K562 (cell line): Measurements from ENCODE around the gene ASAH2. TPM values are rescaled to one million over a fixed set of nuclear protein-coding genes. Genes with fewer than 3 reads are reported as not detected.

Experiments used
- ATAC-seq: fragments of 200-7000 bp; cut with Tn5 transposase; 3 replicates; pipeline ENCODE4 v1.9.1; 2020; ENCODE audit warnings: moderate library complexity
- BruUV-seq: library from RNA; stranded (reverse); fragments of 400-500 nt; replicated peaks from 2 replicates; lab custom pipeline; 2021; lab: Mats Ljungman, UMichigan
- CTCF ChIA-PET: fragments of 300-600 bp; formaldehyde crosslinking; extraction: SDS; loops from one replicate; lab custom pipeline; 2021; ENCODE audit warnings: low intra/inter-chr PET ratio; lab: Yijun Ruan, JAX
- POLR2A ChIA-PET: fragments of 300-600, 350-650 bp; sonication (Branson Sonifier 250); formaldehyde crosslinking; extraction: SDS; loops from one replicate; lab custom pipeline; 2021; ENCODE audit warnings: antibody characterized with exemption, inconsistent platforms; lab: Yijun Ruan, JAX
- DNase-seq, 4 experiments: peaks; one replicate each; pipeline versions ENCODE4 v3.0.0 to v3.0.0-alpha.2; 2011 to 2018; ENCODE audit warnings: low spot score in 3 of 4, mixed read lengths in 3 of 4; ENCODE audit errors: extremely low read depth in 1 of 4
- FAIRE-seq: peaks from 2 replicates; lab custom pipeline; 2011; peaks lifted over from hg19 to GRCh38; lab: Jason Lieb, UNC
- H2AFZ ChIP-seq: 2 replicates; pipeline ENCODE4 v1.6.0; 2011; ENCODE audit warnings: low read depth, low read length, control low read depth, inconsistent platforms
- H3K27ac ChIP-seq: fragments of 200-600 bp; 3 replicates; pipeline ENCODE4 v1.8.0; 2011; ENCODE audit warnings: low read depth, mild to moderate bottlenecking, control low read depth, inconsistent platforms, low read length, moderate library complexity, mixed read lengths; ENCODE audit errors: extremely low read depth
- H3K27me3 ChIP-seq, 2 experiments: fragments of 300-600 bp in 1 of 2; 2 replicates in 1 of 2; 3 replicates in 1 of 2; pipeline versions ENCODE4 v1.6.0 to v1.8.0; 2011; ENCODE audit warnings: inconsistent platforms in 2 of 2, low read length in 2 of 2, mild to moderate bottlenecking in 1 of 2, mixed read lengths in 1 of 2, moderate library complexity in 1 of 2; ENCODE audit not compliant: control insufficient read depth in 2 of 2, insufficient read depth in 2 of 2
- H3K36me3 ChIP-seq: fragments of 300-600 bp; 3 replicates; pipeline ENCODE4 v1.8.0; 2011; ENCODE audit warnings: mild to moderate bottlenecking, low read length, inconsistent platforms; ENCODE audit not compliant: control insufficient read depth, insufficient read depth
- H3K4me1 ChIP-seq, 2 experiments: fragments of 200-600 bp in 1 of 2; replicated peaks in 1 of 2; 2 replicates in 1 of 2; 3 replicates in 1 of 2; pipeline versions ENCODE4 v1.5.1 to v1.8.0; 2011; ENCODE audit warnings: inconsistent platforms in 2 of 2, low read length in 2 of 2, mild to moderate bottlenecking in 1 of 2, mixed read lengths in 1 of 2, moderate library complexity in 1 of 2; ENCODE audit not compliant: control insufficient read depth in 2 of 2, insufficient read depth in 2 of 2
- H3K4me2 ChIP-seq: 2 replicates; pipeline ENCODE4 v1.6.1; 2011; ENCODE audit warnings: low read length, control low read depth, inconsistent platforms, mixed read lengths; ENCODE audit not compliant: insufficient read depth
- H3K4me3 ChIP-seq: fragments of 200-600 bp; sonication (generic), shearing (Covaris generic); 2 replicates; pipeline ENCODE4 v1.5.1; 2016; ENCODE audit warnings: control low read depth, inconsistent platforms
- H3K79me2 ChIP-seq: fragments of 200-600 bp; 3 replicates; pipeline ENCODE4 v1.8.0; 2011; ENCODE audit warnings: low read length, inconsistent platforms; ENCODE audit not compliant: control insufficient read depth, insufficient read depth
- H3K9ac ChIP-seq, 2 experiments: 2 replicates each; pipeline versions ENCODE4 v1.6.0 to v1.6.1; 2011; ENCODE audit warnings: low read depth in 2 of 2, low read length in 2 of 2, control low read depth in 1 of 2, inconsistent platforms in 1 of 2, mild to moderate bottlenecking in 1 of 2, mixed read lengths in 1 of 2; ENCODE audit not compliant: insufficient read depth in 1 of 2
- H3K9me1 ChIP-seq: one replicate; pipeline ENCODE4 v1.6.0; 2011; ENCODE audit warnings: inconsistent platforms, mild to moderate bottlenecking, low read length, moderate library complexity; ENCODE audit not compliant: control insufficient read depth, insufficient read depth
- H3K9me3 ChIP-seq: replicated peaks from 2 replicates; pipeline ENCODE4 v1.5.1; 2011; ENCODE audit warnings: low read depth, low read length, inconsistent platforms; ENCODE audit not compliant: control insufficient read depth, insufficient read depth
- H4K20me1 ChIP-seq: replicated peaks from 2 replicates; pipeline ENCODE4 v1.6.1; 2011; ENCODE audit warnings: low read length, inconsistent platforms, mixed read lengths; ENCODE audit not compliant: control insufficient read depth, insufficient read depth
- DPF2 ChIP-seq: fragments of 450-650 bp; IDR thresholded peaks from 2 replicates; pipeline ENCODE4 v1.6.1; 2016
- PTRF ChIP-seq: fragments of 450-650 bp; IDR thresholded peaks from 2 replicates; pipeline ENCODE4 v1.6.1; 2016; ENCODE audit warnings: mild to moderate bottlenecking, missing genetic modification characterization, missing compliant biosample characterization
- RAD21 ChIP-seq, 2 experiments: fragments of 250-450 bp in 1 of 2; fragments of 450-650 bp in 1 of 2; sonication (Bioruptor Pico) in 1 of 2; formaldehyde crosslinking in 1 of 2; IDR thresholded peaks in 1 of 2; conservative IDR thresholded peaks in 1 of 2; 2 replicates each; pipeline versions ENCODE4 v1.4.0 to v1.8.0; 2020 to 2022; ENCODE audit warnings: mild to moderate bottlenecking in 2 of 2, moderate library complexity in 1 of 2
- RAD51 ChIP-seq: fragments of 450-650 bp; IDR thresholded peaks from 2 replicates; pipeline ENCODE4 v1.7.1; 2016; ENCODE audit warnings: low read depth, mild to moderate bottlenecking, borderline replicate concordance
- RNF2 ChIP-seq: sonication (generic); IDR thresholded peaks from 2 replicates; pipeline ENCODE4 v1.6.1; 2016
- TFE3 ChIP-seq: fragments of 450-650 bp; formaldehyde crosslinking; IDR thresholded peaks from 2 replicates; pipeline ENCODE4 v1.4.0; 2020; ENCODE audit warnings: mild to moderate bottlenecking, mixed read lengths
- WHSC1 ChIP-seq: IDR thresholded peaks from one replicate; pipeline ENCODE4 v1.6.1; 2012; ENCODE audit warnings: low read length, control low read depth, inconsistent platforms
- WGBS: fragments of 100-300 bp; shearing (Covaris generic); methylation state at CpG from one replicate; pipeline ENCODE4 v1.1.6; 2016; ENCODE audit warnings: low coverage, mixed read lengths; ENCODE audit not compliant: insufficient coverage; ENCODE audit errors: missing lambda C conversion rate; 5-methylcytosine and 5-hydroxymethylcytosine counted together
- in situ Hi-C: fragments of 300-500 bp; cut with MboI; formaldehyde crosslinking; loops from 4 replicates; pipeline ENCODE4 v1.15.0; 2018; ENCODE audit warnings: inconsistent platforms, mixed read lengths
- intact Hi-C: fragments of 100-400 bp; cut with micrococcal nuclease; formaldehyde crosslinking; loops from 2 replicates; pipeline ENCODE4 v1.14.2; 2022
- polyA plus RNA-seq, 8 experiments: library from polyadenylated mRNA; depleted of rRNA in 4 of 8; stranded (reverse) in 5 of 8; unstranded in 3 of 8; fragments of >200 nt; fragmentation: Nextera tagmentation in 2 of 8; fragmentation: Illumina TruSeq in 1 of 8; extraction: Ambion mirVana in 2 of 8; extraction: Trizol in 1 of 8; gene quantifications; 2 replicates each; pipeline versions ENCODE4 v1.2.1 to v1.2.3, GENCODE V29; 2011 to 2014; ENCODE audit warnings: inconsistent platforms in 1 of 8, missing spikeins in 1 of 8
- total RNA-seq, 7 experiments: library from RNA; depleted of rRNA in 6 of 7; stranded (reverse); fragments of >200 nt in 6 of 7; fragmentation: Illumina TruSeq in 2 of 7; extraction: Trizol in 2 of 7; gene quantifications; 2 replicates each; pipeline versions ENCODE4 v1.2.1 to v1.2.3, GENCODE V29; 2011 to 2021; ENCODE audit warnings: low replicate concordance in 1 of 7
- TF ChIP-seq, protein P1 (sequence below): fragments of 250-450 bp; sonication (Bioruptor Pico); IDR thresholded peaks from 2 replicates; pipeline ENCODE4 v1.5.0; 2021; ENCODE audit warnings: mild to moderate bottlenecking, moderate library complexity
- TF ChIP-seq, protein P2 (sequence below): fragments of 450-650 bp; IDR thresholded peaks from 2 replicates; pipeline ENCODE4 v1.6.1; 2016; ENCODE audit warnings: antibody characterized with exemption
- TF ChIP-seq, protein P3 (sequence below): IDR thresholded peaks from 3 replicates; pipeline ENCODE4 v1.6.1; 2011; ENCODE audit warnings: borderline replicate concordance, mild to moderate bottlenecking; ENCODE audit not compliant: insufficient read length, insufficient read depth
- TF ChIP-seq, protein P4 (sequence below): sonication (generic); IDR thresholded peaks from 2 replicates; pipeline ENCODE4 v1.6.1; 2016

The ASAH2 gene
- total and polyA plus RNA-seq, 9 of the 15 experiments (the other 6 are each of a cell fraction or from before 2014, with no cell fraction given): 2.5 to 12.0 (median 8.5) TPM

GRCh38 chr10:50286517-50286916 lies 35.2 kb upstream of the ASAH2 start (continued):
- TF ChIP-seq, protein P1, sequence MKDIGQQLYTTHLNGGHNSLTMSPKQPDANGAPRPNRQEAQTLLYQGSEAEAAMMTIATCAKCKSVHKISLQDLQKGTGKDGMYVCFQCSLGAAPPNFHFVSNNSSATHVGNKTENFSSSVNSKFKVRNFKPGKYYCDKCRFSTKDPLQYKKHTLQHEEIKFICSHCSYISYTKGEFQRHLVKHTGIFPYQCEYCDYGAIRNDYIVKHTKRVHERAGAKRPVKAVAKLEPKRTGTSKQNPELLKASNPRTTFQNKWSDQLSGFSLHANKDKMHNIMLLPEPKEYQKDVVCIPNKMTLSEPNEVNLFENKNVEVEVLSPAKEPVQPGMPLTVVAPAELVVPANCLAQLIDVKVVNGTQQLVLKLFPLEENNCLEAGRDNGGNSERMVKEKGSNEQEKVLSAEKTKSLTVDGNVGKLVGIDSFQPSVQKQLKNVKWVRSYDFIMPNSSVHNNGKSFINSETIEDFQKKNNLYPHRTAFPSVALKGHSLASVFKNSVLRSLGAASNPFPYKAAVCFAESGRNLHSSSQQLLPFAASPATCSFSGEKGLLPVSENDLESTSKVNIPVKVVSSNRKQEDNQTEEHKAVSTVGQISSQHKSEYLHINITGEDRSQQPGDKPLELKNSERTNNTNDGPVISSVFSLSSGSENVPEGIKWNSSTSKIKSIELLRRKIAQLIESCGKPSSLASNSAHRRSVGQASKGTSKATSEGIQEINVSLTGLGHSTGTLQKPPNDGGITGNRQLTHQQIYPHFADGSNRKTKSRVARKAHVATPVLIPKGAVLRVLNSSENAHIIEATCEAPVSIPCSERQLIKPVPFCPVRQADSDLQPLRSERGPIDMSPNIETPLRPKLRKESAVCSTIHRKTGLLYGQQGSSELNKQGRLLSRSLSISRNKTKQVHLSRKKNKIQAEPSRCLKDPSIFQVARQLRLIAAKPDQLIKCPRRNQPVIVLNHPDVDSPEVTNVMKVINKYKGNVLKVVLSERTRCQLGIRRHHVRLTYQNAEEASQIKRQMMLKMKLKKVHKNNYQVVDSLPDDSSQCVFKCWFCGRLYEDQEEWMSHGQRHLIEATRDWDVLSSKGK: no peak
- TF ChIP-seq, protein P2, sequence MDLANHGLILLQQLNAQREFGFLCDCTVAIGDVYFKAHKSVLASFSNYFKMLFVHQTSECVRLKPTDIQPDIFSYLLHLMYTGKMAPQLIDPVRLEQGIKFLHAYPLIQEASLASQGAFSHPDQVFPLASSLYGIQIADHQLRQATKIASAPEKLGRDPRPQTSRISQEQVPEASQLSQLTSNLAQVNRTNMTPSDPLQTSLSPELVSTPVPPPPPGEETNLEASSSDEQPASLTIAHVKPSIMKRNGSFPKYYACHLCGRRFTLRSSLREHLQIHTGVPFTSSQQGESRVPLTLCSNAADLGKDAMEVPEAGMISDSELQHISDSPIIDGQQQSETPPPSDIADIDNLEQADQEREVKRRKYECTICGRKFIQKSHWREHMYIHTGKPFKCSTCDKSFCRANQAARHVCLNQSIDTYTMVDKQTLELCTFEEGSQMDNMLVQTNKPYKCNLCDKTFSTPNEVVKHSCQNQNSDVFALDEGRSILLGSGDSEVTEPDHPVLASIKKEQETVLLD: no peak

- DNase-seq (no peak), ATAC-seq (no peak; the same call in 2 of the 3 replicates), FAIRE-seq (peak; percentile 40)
- H4K20me1 ChIP-seq: no peaks in the 10 kb centered on the region
- H3K9me1 ChIP-seq: no peaks in the 10 kb centered on the region
- intact Hi-C loops (no loop called here), in situ Hi-C loops (no loop called here)
- no peak overlapping the region for H3K4me2 ChIP-seq
- 55% methylated on average over 4 of the region's 4 CpGs for WGBS
- no peaks in the 10 kb centered on the region for H3K79me2 ChIP-seq
- ChIA-PET POLR2A (interaction anchor here (0.7 to 1.8 kb wide), 2 partner anchors 11 to 22 kb away, joined by 4 to 8 read pairs; no protein-coding TSS in a partner anchor), CTCF (no interaction called here)
- H3K36me3 ChIP-seq: no peaks in the 10 kb centered on the region
- H3K27ac ChIP-seq: no peak overlapping the region
- H3K9ac ChIP-seq: no peak overlapping the region
- H3K4me3 ChIP-seq: no peak overlapping the region
- BruUV-seq: no TSS peak
- H3K9me3 ChIP-seq: no peaks in the 10 kb centered on the region
- H3K4me1 ChIP-seq: peaks cover 7 to 12% of the 10 kb centered on the region in 2 experiments; a peak in 3 of 5 replicates
- H2AFZ ChIP-seq: peak overlapping the region; percentile 56
- H3K27me3 ChIP-seq: no peaks in the 10 kb centered on the region
- TF ChIP-seq WHSC1: no peak
- no peak for TF ChIP-seq PTRF (tag)
- TF ChIP-seq, protein P3, sequence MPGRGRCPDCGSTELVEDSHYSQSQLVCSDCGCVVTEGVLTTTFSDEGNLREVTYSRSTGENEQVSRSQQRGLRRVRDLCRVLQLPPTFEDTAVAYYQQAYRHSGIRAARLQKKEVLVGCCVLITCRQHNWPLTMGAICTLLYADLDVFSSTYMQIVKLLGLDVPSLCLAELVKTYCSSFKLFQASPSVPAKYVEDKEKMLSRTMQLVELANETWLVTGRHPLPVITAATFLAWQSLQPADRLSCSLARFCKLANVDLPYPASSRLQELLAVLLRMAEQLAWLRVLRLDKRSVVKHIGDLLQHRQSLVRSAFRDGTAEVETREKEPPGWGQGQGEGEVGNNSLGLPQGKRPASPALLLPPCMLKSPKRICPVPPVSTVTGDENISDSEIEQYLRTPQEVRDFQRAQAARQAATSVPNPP: no peak
- TF ChIP-seq TFE3: peak; percentile 92
- TF ChIP-seq RAD21 (CRISPR knock-in tag; conservative IDR thresholded peaks at IDR 0.05 in 1 of 2, IDR thresholded peaks at IDR 0.05 in 1 of 2): no peak
- TF ChIP-seq, protein P4, sequence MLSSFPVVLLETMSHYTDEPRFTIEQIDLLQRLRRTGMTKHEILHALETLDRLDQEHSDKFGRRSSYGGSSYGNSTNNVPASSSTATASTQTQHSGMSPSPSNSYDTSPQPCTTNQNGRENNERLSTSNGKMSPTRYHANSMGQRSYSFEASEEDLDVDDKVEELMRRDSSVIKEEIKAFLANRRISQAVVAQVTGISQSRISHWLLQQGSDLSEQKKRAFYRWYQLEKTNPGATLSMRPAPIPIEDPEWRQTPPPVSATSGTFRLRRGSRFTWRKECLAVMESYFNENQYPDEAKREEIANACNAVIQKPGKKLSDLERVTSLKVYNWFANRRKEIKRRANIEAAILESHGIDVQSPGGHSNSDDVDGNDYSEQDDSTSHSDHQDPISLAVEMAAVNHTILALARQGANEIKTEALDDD: no peak
- TF ChIP-seq DPF2: 0 out of 2 replicates have a peak, but pooled peaks have one; percentile 7
- TF ChIP-seq RNF2: no peak
- peak; percentile 18; the same call in 1 of the 2 replicates for TF ChIP-seq RAD51
These were observed 30.7 kb upstream of the ASAH2 start for GRCh38 chr10:50281967-50282522.
